H7 (cell line): ENCODE measurements around the gene MYRFL. TPM values are rescaled to one million over a fixed set of nuclear protein-coding genes. Genes with fewer than 3 reads are reported as not detected.
"Not testable (repeated sequence)": the region's sequence is repeated elsewhere in the genome, so short reads cannot be mapped to it uniquely, and the experiment has no call there.

Experiments used
- DNase-seq: peaks from one replicate; pipeline ENCODE4 v3.0.0; 2012
- H3K27me3 ChIP-seq: 2 replicates; pipeline ENCODE4 v1.6.0; 2011; ENCODE audit warnings: mild to moderate bottlenecking, low read length; ENCODE audit not compliant: control insufficient read depth, insufficient read depth
- H3K36me3 ChIP-seq: replicated peaks from 2 replicates; pipeline ENCODE4 v1.5.1; 2011; ENCODE audit warnings: low read length; ENCODE audit not compliant: control insufficient read depth, insufficient read depth
- H3K4me3 ChIP-seq: 2 replicates; pipeline ENCODE4 v1.5.1; 2011; ENCODE audit warnings: low read depth, mild to moderate bottlenecking, control low read depth, low read length, moderate library complexity; ENCODE audit not compliant: insufficient read depth
- total RNA-seq: library from RNA; depleted of rRNA; stranded (reverse); fragments of >200 nt; shearing (Covaris generic); gene quantifications from 2 replicates; pipeline ENCODE4 v1.2.3, GENCODE V29; 2014

Gene MYRFL
- total RNA-seq, 1 experiment from 2014 or later: not detected

DNA sequence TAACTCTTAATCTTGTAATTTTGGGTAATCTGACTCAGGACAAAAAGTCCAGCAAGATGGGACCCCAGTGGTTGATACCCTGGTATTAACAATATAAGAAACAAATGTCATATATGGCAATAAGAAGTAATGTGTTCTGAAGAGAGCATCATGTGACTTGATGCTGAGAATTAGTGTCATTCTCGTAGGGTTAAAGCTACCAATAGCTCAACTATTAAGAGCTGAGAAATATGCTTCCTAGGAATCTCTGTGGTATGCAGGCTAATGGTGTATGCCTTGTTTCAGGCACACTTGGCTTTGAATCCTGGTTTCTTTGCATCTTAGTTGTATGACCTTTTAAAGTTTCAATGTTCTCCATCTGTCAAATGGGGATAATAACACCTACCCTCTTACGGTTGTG lies 9.1 kb downstream of the MYRFL start:
- H3K27me3 ChIP-seq: no peaks in the 10 kb centered on the region
- no peak for DNase-seq
- no peaks in the 10 kb centered on the region for H3K36me3 ChIP-seq
- H3K4me3 ChIP-seq: no peak overlapping the region

DNA sequence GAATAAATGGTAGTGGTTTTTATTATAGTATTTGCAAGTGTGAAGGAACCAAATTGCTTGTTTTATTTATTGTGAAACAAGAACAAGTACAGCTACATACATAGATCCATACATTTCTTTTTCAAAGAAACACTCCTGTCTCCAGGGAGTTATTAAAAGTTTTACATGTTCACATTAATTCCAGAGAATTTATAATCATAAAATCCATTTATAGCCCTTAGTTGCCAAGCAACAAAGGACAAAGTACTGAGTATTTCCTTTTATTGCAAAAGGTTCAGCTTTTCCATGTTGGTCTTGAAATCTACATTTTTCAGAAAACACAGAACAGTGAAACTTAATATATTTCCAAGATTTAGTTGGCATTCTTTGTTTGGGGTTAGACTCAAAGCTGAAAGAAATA lies 9.5 kb downstream of the MYRFL start:
- Histone ChIP-seq H3K27me3 (no peaks in the 10 kb centered on the region), H3K4me3 (no peak overlapping the region), H3K36me3 (no peaks in the 10 kb centered on the region)
- DNase-seq: no peak

DNA sequence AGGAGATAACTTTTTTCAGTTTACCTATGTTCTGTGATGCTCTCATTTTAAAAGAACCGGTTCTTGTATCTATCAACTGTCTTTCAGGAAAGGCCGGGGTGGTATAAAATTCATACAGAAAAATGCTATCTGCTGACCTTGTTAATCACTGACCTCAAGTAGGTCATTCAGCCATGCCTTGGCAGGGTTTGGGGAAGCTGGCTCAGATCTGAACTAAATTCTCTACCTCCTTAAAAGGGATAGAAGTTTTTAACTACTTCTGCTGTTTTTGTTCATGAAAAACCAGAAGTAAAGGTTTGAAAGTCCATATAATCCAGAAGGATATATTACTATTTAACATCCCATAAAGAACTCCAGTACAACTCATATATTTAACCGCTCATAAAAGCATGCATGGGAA lies 10.1 kb downstream of the MYRFL start:
- Histone ChIP-seq H3K36me3 (no peaks in the 10 kb centered on the region), H3K27me3 (no peaks in the 10 kb centered on the region), H3K4me3 (no peak overlapping the region)
- no peak for DNase-seq

GRCh38 chr12:69836015-69836414 lies 11.0 kb downstream of the MYRFL start:
- Histone ChIP-seq H3K4me3 (no peak overlapping the region), H3K27me3 (no peaks in the 10 kb centered on the region), H3K36me3 (no peaks in the 10 kb centered on the region)
- DNase-seq: no peak

GRCh38 chr12:69837191-69837590 lies 12.2 kb downstream of the MYRFL start:
- no peaks in the 10 kb centered on the region for H3K36me3 ChIP-seq
- H3K4me3 ChIP-seq: no peak overlapping the region
- H3K27me3 ChIP-seq: no peaks in the 10 kb centered on the region
- no peak for DNase-seq

DNA sequence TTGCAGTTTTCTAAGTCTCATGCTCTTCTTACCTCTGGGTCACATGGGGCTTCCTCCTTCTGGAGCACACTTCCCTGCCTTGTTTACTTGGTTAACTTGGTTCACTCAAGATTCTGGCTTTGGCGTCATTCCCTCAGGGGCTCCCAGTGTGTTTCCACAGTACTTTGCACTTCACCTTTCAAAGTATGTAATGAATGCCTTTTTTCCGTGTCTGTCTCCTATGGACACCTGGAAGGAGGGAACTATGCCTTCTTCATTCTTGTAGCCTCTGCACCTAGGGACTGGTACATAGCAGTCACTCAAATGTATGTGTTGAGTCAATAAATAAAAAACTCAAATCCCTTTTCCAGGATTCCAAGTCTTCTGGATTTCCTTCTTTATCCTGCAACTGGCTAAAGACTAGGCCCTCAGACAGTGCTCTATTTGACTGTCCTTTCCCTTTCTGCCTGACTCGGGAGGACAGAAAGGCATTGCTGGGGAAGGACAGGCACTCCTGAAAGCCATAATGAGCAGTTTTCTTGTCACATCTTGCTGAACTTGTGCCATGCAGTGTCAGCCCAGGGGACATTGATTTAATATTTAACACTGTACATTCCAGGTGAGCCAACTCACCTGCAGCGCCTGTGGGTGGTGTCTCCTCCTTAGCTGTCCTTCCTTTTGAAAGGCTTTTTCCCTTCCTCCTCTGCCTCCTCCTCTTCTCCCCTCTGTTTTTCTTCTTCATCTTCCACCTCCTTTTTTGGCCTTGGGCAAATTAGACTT lies 12.8 kb downstream of the MYRFL start:
- Histone ChIP-seq H3K4me3 (no peak overlapping the region), H3K36me3 (no peaks in the 10 kb centered on the region), H3K27me3 (no peaks in the 10 kb centered on the region)
- DNase-seq: no peak

DNA sequence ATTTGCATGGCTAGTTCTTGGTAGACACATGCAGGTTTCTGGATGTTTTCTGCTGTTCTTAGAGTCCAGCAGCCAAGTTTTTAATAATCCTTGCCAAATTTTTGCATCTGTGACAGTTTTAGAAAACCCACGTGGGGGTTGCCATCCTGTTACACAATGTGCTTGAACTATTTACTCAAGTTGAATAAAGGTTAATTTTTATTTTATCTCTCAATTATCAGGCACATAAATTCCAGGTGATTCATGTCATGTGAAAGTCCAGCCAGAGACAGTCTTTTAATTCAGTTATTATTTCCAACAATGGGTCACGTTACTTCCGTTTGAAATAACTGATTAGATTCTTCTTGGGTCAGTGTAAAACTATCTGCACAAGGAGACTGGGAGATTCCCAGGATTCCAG lies 15.7 kb downstream of the MYRFL start:
- H3K36me3 ChIP-seq: no peaks in the 10 kb centered on the region
- H3K4me3 ChIP-seq: no peak overlapping the region
- no peak for DNase-seq
- no peaks in the 10 kb centered on the region for H3K27me3 ChIP-seq

- no peaks in the 10 kb centered on the region for H3K36me3 ChIP-seq
- no peak for DNase-seq
- no peaks in the 10 kb centered on the region for H3K27me3 ChIP-seq
- H3K4me3 ChIP-seq: no peak overlapping the region
Measured at GRCh38 chr12:69843608-69844007, 18.6 kb downstream of the MYRFL start.

- DNase-seq: no peak
- no peaks in the 10 kb centered on the region for H3K36me3 ChIP-seq
- H3K4me3 ChIP-seq: no peak overlapping the region
- no peaks in the 10 kb centered on the region for H3K27me3 ChIP-seq
Measured at GRCh38 chr12:69844416-69844815, 19.4 kb downstream of the MYRFL start.

DNA sequence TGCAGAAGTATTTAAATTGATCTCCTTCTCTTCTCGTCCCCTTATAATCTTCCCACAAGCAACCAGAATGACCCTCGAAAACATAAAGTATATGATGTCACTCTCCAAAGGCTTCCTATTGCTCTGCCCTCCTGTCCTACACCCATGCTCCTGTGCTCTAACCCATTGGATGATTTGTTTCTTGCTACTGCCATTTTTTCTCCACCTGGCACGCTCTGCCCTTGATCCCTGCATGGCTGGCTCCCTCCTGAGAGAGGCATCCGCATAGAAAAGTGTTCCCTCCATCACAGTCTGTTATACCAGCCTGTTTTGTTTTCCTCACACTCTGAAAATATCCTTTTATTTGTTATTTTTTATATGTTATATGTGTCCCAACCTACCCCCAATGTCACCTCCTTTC lies 19.8 kb downstream of the MYRFL start:
- peak; percentile 19 for DNase-seq
- Histone ChIP-seq H3K4me3 (no peak overlapping the region), H3K36me3 (no peaks in the 10 kb centered on the region), H3K27me3 (no peaks in the 10 kb centered on the region)

DNA sequence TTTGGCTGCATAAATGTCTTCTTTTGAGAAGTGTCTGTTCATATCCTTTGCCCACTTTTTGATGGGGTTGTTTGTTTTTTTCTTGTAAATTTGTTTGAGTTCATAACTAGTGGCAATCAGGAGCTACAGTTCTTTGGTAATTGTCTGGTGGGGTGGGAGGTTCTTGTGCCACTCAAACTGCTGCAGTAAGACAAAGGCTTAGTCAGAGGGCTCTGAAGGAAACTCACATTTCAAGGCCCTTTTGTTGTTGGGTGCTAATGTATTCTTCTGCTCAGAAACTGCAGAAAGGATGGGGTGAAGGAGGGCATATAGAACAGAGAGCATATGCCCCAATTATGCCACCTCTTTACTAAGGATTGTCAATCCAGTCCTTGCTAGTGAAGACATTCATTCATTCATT lies 21.9 kb downstream of the MYRFL start:
- H3K36me3 ChIP-seq: no peaks in the 10 kb centered on the region
- H3K27me3 ChIP-seq: no peaks in the 10 kb centered on the region
- DNase-seq: no peak
- H3K4me3 ChIP-seq: no peak overlapping the region

DNA sequence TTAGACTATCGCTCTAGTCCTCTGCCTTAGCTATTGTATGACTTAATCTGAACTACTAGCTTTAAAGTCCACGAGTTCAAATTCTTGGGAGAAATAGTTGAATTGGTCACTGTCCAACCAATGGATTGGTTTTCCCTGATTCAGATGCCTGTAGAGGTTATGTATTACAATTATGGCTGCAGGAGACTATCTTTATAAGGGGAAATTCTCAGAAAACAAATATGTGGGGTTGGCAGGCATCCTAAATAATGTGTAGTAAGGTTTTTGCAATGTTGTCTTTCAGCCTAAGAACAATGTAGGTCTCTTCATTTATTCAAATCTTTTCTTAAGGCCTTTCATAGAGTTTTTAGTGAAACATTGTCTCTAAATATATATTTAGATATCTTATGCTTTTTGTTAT lies 26.9 kb downstream of the MYRFL start:
- Histone ChIP-seq H3K4me3 (no peak overlapping the region), H3K36me3 (no peaks in the 10 kb centered on the region), H3K27me3 (no peaks in the 10 kb centered on the region)
- DNase-seq: no peak

DNA sequence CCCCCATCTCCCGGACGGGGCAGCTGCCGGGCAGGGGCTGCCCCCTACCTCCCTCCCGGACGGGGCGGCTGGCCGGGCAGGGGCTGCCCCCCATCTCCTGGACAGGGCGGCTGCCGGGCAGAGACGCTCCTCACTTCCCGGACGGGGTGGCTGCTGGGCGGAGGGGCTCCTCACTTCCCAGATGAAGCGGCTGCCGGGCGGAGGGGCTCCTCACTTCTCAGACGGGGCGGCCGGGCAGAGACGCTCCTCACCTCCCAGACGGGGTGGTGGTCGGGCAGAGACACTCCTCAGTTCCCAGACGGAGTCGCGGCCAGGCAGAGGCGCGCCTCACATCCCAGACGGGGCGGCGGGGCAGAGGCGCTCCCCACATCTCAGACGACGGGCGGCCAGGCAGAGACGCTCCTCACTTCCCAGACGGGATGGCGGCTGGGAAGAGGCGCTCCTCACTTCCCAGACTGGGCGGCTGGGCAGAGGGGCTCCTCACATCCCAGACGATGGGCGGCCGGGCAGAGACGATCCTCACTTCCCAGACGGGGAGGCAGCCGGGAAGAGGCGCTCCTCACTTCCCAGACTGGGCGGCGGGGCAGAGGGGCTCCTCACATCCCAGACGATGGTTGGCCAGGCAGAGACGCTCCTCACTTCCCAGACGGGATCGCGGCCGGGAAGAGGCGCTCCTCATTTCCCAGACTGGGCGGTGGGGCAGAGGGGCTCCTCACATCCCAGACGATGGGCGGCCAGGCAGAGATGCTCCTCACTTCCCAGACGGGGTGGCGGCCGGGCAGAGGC lies 28.3 kb downstream of the MYRFL start:
- not testable (repeated sequence) for H3K4me3 ChIP-seq, H3K27me3 ChIP-seq, DNase-seq, H3K36me3 ChIP-seq

GRCh38 chr12:69866698-69867097 lies 41.7 kb downstream of the MYRFL start:
- Histone ChIP-seq H3K36me3 (no peaks in the 10 kb centered on the region), H3K27me3 (no peaks in the 10 kb centered on the region), H3K4me3 (no peak overlapping the region)
- DNase-seq: no peak

GRCh38 chr12:69868695-69869094 lies 43.7 kb downstream of the MYRFL start:
- Histone ChIP-seq H3K36me3 (no peaks in the 10 kb centered on the region), H3K4me3 (no peak overlapping the region), H3K27me3 (no peaks in the 10 kb centered on the region)
- no peak for DNase-seq
